GM13977 (cell line): ENCODE results near the gene PCBP3.

Experiments used
- DNase-seq: peaks from one replicate; pipeline ENCODE4 v3.0.0; 2012; ENCODE audit warnings: low spot score
- CTCF ChIP-seq: IDR thresholded peaks from 2 replicates; pipeline ENCODE4 v1.5.1; 2012; ENCODE audit warnings: mild to moderate bottlenecking, control low read depth; ENCODE audit not compliant: insufficient read depth; ENCODE audit errors: extremely low read depth, missing control alignments
- in situ Hi-C: fragments of 300-500 bp; cut with MboI; formaldehyde crosslinking; loops from one replicate; pipeline ENCODE4 v1.12.0; 2022; ENCODE audit warnings: low sequenced_read_pairs, low pct_unique_long_range_greater_than_20kb, mixed read lengths, inconsistent platforms; ENCODE audit not compliant: unreplicated experiment

Gene PCBP3

GRCh38 chr21:45836694-45837670 lies 193.5 kb downstream of the PCBP3 start:
- in situ Hi-C loops = loop anchor here (25.0 kb wide), 2 partner anchors 275 to 700 kb away; no protein-coding TSS in a partner anchor
- TF ChIP-seq CTCF = no peak
- no peak for DNase-seq

- no peak for TF ChIP-seq CTCF
- in situ Hi-C loops = loop anchor here (25.0 kb wide), 2 partner anchors 276 to 701 kb away; no protein-coding TSS in a partner anchor
- DNase-seq = no peak
Measured at GRCh38 chr21:45837936-45838335, 194.4 kb downstream of the PCBP3 start.

- in situ Hi-C loops = loop anchor here (25.0 kb wide), 2 partner anchors 276 to 701 kb away; no protein-coding TSS in a partner anchor
- TF ChIP-seq CTCF = no peak
- no peak for DNase-seq
Measured at GRCh38 chr21:45838634-45839033, 195.1 kb downstream of the PCBP3 start.

GRCh38 chr21:45839274-45839673 lies 195.7 kb downstream of the PCBP3 start:
- in situ Hi-C loops = loop anchor here (25.0 kb wide), 2 partner anchors 277 to 702 kb away; no protein-coding TSS in a partner anchor
- no peak for DNase-seq
- TF ChIP-seq CTCF = no peak

GRCh38 chr21:45841033-45841432 lies 197.5 kb downstream of the PCBP3 start:
- in situ Hi-C loops = loop anchor here (25.0 kb wide), 2 partner anchors 279 to 704 kb away; no protein-coding TSS in a partner anchor
- TF ChIP-seq CTCF = no peak
- DNase-seq = no peak

GRCh38 chr21:45843426-45843825 lies 199.9 kb downstream of the PCBP3 start:
- TF ChIP-seq CTCF = no peak
- in situ Hi-C loops = loop anchor here (25.0 kb wide), 2 partner anchors 281 to 706 kb away; no protein-coding TSS in a partner anchor

More at GRCh38 chr21:45843426-45843825, 199.9 kb downstream of the PCBP3 start:
- DNase-seq = no peak
